Activated T-cell treated with anti-CD3 and anti-CD28 coated beads, Interleukin-2, amount 50 U/mL, for 4 hours (primary cell): ENCODE measurements around the gene ARID5B. TPM values are rescaled to one million over a fixed set of nuclear protein-coding genes. Genes with fewer than 3 reads are reported as not detected.

Source experiments
- ATAC-seq, 2 donors: fragments of 200-7000 bp; cut with Tn5 transposase; one replicate each; pipeline ENCODE4 v1.10.0; 2021
- DNase-seq: peaks from one replicate; pipeline ENCODE4 v3.0.0-alpha.2; 2020
- H3K27me3 Mint-ChIP-seq: one replicate; pipeline ENCODE4 v1.8.0; 2021; ENCODE audit warnings: low read depth, mixed read lengths
- H3K36me3 Mint-ChIP-seq: one replicate; pipeline ENCODE4 v1.8.0; 2022; ENCODE audit warnings: mixed read lengths; ENCODE audit not compliant: insufficient read depth
- H3K4me1 Mint-ChIP-seq: one replicate; pipeline ENCODE4 v1.8.0; 2021; ENCODE audit warnings: low read depth, mixed read lengths
- H3K4me3 Mint-ChIP-seq: one replicate; pipeline ENCODE4 v1.8.0; 2021; ENCODE audit warnings: mild to moderate bottlenecking, moderate library complexity, mixed read lengths
- H3K9me3 Mint-ChIP-seq: one replicate; pipeline ENCODE4 v1.8.0; 2021; ENCODE audit warnings: mixed read lengths
- total RNA-seq, 3 donors: library from RNA; stranded (reverse); gene quantifications; one replicate each; pipeline ENCODE4 v1.2.1, GENCODE V29; 2021

The ARID5B gene
- total RNA-seq, 3 donors from 2014 or later, result 50.8 to 83.7 (median 69.8) TPM

- ATAC-seq, result no peak
- H3K36me3 Mint-ChIP-seq, result peaks cover 28% of the 10 kb centered on the region
- no peak for DNase-seq
- H3K9me3 Mint-ChIP-seq, result no peaks in the 10 kb centered on the region
- no peak overlapping the region for H3K4me3 Mint-ChIP-seq
- no peaks in the 10 kb centered on the region for H3K27me3 Mint-ChIP-seq
- H3K4me1 Mint-ChIP-seq, result peaks cover 89% of the 10 kb centered on the region
Observed at GRCh38 chr10:61986788-61987492, 85.4 kb downstream of the ARID5B start.

GRCh38 chr10:61987537-61987936, 86.0 kb downstream of the ARID5B start:
- ATAC-seq (peak; percentile 31 to 35), DNase-seq (no peak)
- Mint-ChIP-seq H3K9me3 (no peaks in the 10 kb centered on the region), H3K4me3 (peak overlapping the region; percentile 40), H3K27me3 (no peaks in the 10 kb centered on the region), H3K4me1 (peaks cover 91% of the 10 kb centered on the region), H3K36me3 (peaks cover 33% of the 10 kb centered on the region)

GRCh38 chr10:61987951-61988379, 86.5 kb downstream of the ARID5B start:
- Mint-ChIP-seq H3K4me3 (peak overlapping the region; percentile 40), H3K4me1 (peaks cover 90% of the 10 kb centered on the region), H3K9me3 (no peaks in the 10 kb centered on the region), H3K36me3 (peaks cover 34% of the 10 kb centered on the region), H3K27me3 (no peaks in the 10 kb centered on the region)
- no peak for DNase-seq
- ATAC-seq, result peak; percentile 94 to 95

- Mint-ChIP-seq H3K36me3 (peaks cover 26% of the 10 kb centered on the region), H3K27me3 (no peaks in the 10 kb centered on the region), H3K4me3 (no peak overlapping the region), H3K4me1 (peaks cover 94% of the 10 kb centered on the region), H3K9me3 (no peaks in the 10 kb centered on the region)
- DNase-seq (no peak), ATAC-seq (no peak)
Observed at GRCh38 chr10:61989995-61990760, 88.7 kb downstream of the ARID5B start.

- H3K27me3 Mint-ChIP-seq, result no peaks in the 10 kb centered on the region
- H3K36me3 Mint-ChIP-seq, result peaks cover 24% of the 10 kb centered on the region
- H3K4me1 Mint-ChIP-seq, result peaks cover 94% of the 10 kb centered on the region
- ATAC-seq, result no peak
- no peak for DNase-seq
- H3K4me3 Mint-ChIP-seq, result no peak overlapping the region
- H3K9me3 Mint-ChIP-seq, result no peaks in the 10 kb centered on the region
Observed at GRCh38 chr10:61990761-61991135, 89.2 kb downstream of the ARID5B start.

DNA sequence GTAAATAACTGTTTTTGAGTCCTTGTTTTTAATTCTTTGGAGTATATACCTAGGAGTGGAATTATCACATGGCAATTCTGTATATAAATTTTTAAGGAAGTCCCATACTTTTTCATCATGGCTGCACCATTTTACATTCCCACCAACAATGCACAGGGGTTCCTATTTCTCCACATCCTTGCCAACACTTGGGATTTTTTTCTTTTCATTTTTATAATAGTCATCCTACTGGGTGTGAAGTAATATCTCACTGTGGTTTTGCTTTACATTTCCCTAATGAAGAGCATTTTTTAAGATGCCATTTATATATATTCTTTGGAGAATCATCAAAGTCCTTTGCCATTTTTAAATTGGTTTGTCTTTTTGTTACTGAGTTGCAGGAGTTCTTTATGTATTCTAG, 89.7 kb downstream of the ARID5B start:
- H3K4me3 Mint-ChIP-seq, result no peak overlapping the region
- peaks cover 93% of the 10 kb centered on the region for H3K4me1 Mint-ChIP-seq

GRCh38 chr10:61992059-61992460, 90.6 kb downstream of the ARID5B start:
- ATAC-seq (no peak), DNase-seq (no peak)
- H3K36me3 Mint-ChIP-seq, result peaks cover 20% of the 10 kb centered on the region
- no peaks in the 10 kb centered on the region for H3K27me3 Mint-ChIP-seq
- no peaks in the 10 kb centered on the region for H3K9me3 Mint-ChIP-seq
- peak overlapping the region; percentile 69 for H3K4me3 Mint-ChIP-seq
- H3K4me1 Mint-ChIP-seq, result peaks cover 91% of the 10 kb centered on the region

More for the DNA sequence above, 89.7 kb downstream of the ARID5B start:
- peaks cover 23% of the 10 kb centered on the region for H3K36me3 Mint-ChIP-seq
- H3K9me3 Mint-ChIP-seq, result no peaks in the 10 kb centered on the region
- DNase-seq (no peak), ATAC-seq (no peak)
- no peaks in the 10 kb centered on the region for H3K27me3 Mint-ChIP-seq

GRCh38 chr10:61992671-61993668, 91.5 kb downstream of the ARID5B start:
- Mint-ChIP-seq H3K4me3 (peak overlapping the region; percentile 69), H3K27me3 (no peaks in the 10 kb centered on the region), H3K4me1 (peaks cover 88% of the 10 kb centered on the region), H3K36me3 (peaks cover 22% of the 10 kb centered on the region), H3K9me3 (no peaks in the 10 kb centered on the region)
- peak; percentile 39 for DNase-seq
- ATAC-seq, result peak; percentile 57 to 62

DNA sequence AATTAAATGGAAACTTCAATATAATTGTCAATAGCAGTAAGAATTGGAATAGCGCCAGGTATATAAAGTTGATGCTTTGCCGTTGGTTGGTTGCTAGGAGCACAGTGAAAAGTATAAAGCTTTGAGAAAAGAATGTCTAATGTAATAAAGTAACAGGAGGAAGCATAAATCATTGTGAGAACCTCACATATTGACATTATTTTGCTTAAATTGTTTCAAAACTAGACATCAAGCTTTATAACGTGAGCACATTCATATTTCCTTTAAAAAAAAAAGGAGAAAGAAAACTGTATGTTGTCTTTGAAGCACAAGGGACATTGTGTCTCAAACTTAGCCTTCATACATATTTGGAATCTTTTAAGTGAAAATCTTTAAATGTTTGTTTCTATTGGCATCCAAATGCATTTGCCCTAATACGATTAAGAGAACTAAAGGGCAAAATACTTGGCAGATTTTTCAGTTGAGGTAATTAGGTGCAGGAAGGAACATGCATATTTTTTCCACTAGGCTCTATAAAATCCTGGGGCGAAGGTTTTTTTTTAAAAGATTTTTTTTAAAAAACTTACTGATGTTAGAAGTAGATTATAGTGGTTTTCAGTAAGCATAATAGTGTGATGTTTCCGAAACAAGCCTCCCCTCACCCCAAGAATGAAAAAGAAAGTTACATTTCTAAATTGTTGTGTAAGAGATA, 92.4 kb downstream of the ARID5B start:
- Mint-ChIP-seq H3K4me1 (peaks cover 88% of the 10 kb centered on the region), H3K36me3 (peaks cover 30% of the 10 kb centered on the region), H3K9me3 (no peaks in the 10 kb centered on the region), H3K4me3 (peak overlapping the region; percentile 69), H3K27me3 (no peaks in the 10 kb centered on the region)
- ATAC-seq, result peak; percentile 12 to 39
- no peak for DNase-seq

- Mint-ChIP-seq H3K9me3 (peaks cover 1% of the 10 kb centered on the region), H3K4me1 (peaks cover 90% of the 10 kb centered on the region), H3K4me3 (peak overlapping the region; percentile 69), H3K36me3 (peaks cover 35% of the 10 kb centered on the region), H3K27me3 (no peaks in the 10 kb centered on the region)
- DNase-seq (no peak), ATAC-seq (no peak)
Observed at GRCh38 chr10:61994405-61995219, 93.1 kb downstream of the ARID5B start.

- peaks cover 38% of the 10 kb centered on the region for H3K36me3 Mint-ChIP-seq
- no peaks in the 10 kb centered on the region for H3K27me3 Mint-ChIP-seq
- peaks cover 3% of the 10 kb centered on the region for H3K9me3 Mint-ChIP-seq
- H3K4me1 Mint-ChIP-seq, result peaks cover 87% of the 10 kb centered on the region
- no peak overlapping the region for H3K4me3 Mint-ChIP-seq
- ATAC-seq (no peak), DNase-seq (no peak)
Observed at GRCh38 chr10:61995220-61995503, 93.7 kb downstream of the ARID5B start.

- Mint-ChIP-seq H3K36me3 (peaks cover 48% of the 10 kb centered on the region), H3K4me3 (no peak overlapping the region), H3K4me1 (peaks cover 77% of the 10 kb centered on the region), H3K27me3 (no peaks in the 10 kb centered on the region), H3K9me3 (peaks cover 3% of the 10 kb centered on the region)
- ATAC-seq (no peak), DNase-seq (no peak)
Observed at GRCh38 chr10:61998937-61999336, 97.4 kb downstream of the ARID5B start.

GRCh38 chr10:62000037-62000603, 98.6 kb downstream of the ARID5B start:
- DNase-seq (no peak), ATAC-seq (no peak)
- peaks cover 3% of the 10 kb centered on the region for H3K9me3 Mint-ChIP-seq
- peak overlapping the region; percentile 40 for H3K4me3 Mint-ChIP-seq
- H3K27me3 Mint-ChIP-seq, result no peaks in the 10 kb centered on the region
- peaks cover 77% of the 10 kb centered on the region for H3K4me1 Mint-ChIP-seq
- H3K36me3 Mint-ChIP-seq, result peaks cover 60% of the 10 kb centered on the region
